MCF 10A (cell line): ENCODE measurements around the gene WDCP. TPM values are rescaled to one million over a fixed set of nuclear protein-coding genes. Genes with fewer than 3 reads are reported as not detected.

Experiments used
- BruUV-seq: library from RNA; stranded (reverse); fragments of 400-500 nt; replicated peaks from 2 replicates; lab custom pipeline; 2021; lab: Mats Ljungman, UMichigan
- CTCF ChIA-PET: fragments of 300-600 bp; sonication (Branson Sonifier 250); formaldehyde crosslinking; extraction: SDS; loops from one replicate; lab custom pipeline; 2021; ENCODE audit warnings: antibody characterized with exemption, inconsistent platforms; lab: Yijun Ruan, JAX
- POLR2A ChIA-PET: fragments of 300-600, 350-650 bp; sonication (Branson Sonifier 250); formaldehyde crosslinking; extraction: SDS; loops from one replicate; lab custom pipeline; 2020; ENCODE audit warnings: antibody characterized with exemption, inconsistent platforms; lab: Yijun Ruan, JAX
- DNase-seq: peaks from one replicate; pipeline ENCODE4 v3.0.0-alpha.2; 2018; ENCODE audit not compliant: unreplicated experiment
- H3K27ac Mint-ChIP-seq: one replicate; pipeline ENCODE4 v1.8.0; 2022; ENCODE audit warnings: mild to moderate bottlenecking, low read depth, mixed read lengths; ENCODE audit not compliant: unreplicated experiment
- H3K27me3 Mint-ChIP-seq: one replicate; pipeline ENCODE4 v1.8.0; 2022; ENCODE audit warnings: mixed read lengths; ENCODE audit not compliant: insufficient read depth, unreplicated experiment
- H3K36me3 Mint-ChIP-seq: one replicate; pipeline ENCODE4 v1.8.0; 2022; ENCODE audit warnings: mild to moderate bottlenecking, moderate library complexity, mixed read lengths; ENCODE audit not compliant: insufficient read depth, unreplicated experiment
- H3K4me1 Mint-ChIP-seq: one replicate; pipeline ENCODE4 v1.8.0; 2022; ENCODE audit warnings: mixed read lengths; ENCODE audit not compliant: insufficient read depth, unreplicated experiment
- H3K4me3 Mint-ChIP-seq: one replicate; pipeline ENCODE4 v1.8.0; 2022; ENCODE audit warnings: mild to moderate bottlenecking, moderate library complexity, mixed read lengths; ENCODE audit not compliant: unreplicated experiment
- H3K9me3 Mint-ChIP-seq: one replicate; pipeline ENCODE4 v1.8.0; 2022; ENCODE audit warnings: mixed read lengths; ENCODE audit not compliant: unreplicated experiment
- CTCF ChIP-seq: fragments of 200-600 bp; IDR thresholded peaks from one replicate; pipeline ENCODE4 v1.8.0; 2022; ENCODE audit warnings: antibody characterized with exemption, mild to moderate bottlenecking; ENCODE audit not compliant: unreplicated experiment
- intact Hi-C: fragments of 100-400 bp; cut with micrococcal nuclease; formaldehyde crosslinking; loops from 2 replicates; pipeline ENCODE4 v1.14.1; 2022
- total RNA-seq: library from RNA; stranded (reverse); gene quantifications from 2 replicates; pipeline ENCODE4 v1.2.3, GENCODE V29; 2022

Gene WDCP
- total RNA-seq, 1 experiment from 2014 or later: 11.2 TPM

- no TSS peak for BruUV-seq
- intact Hi-C loops: no loop called here
- H3K36me3 Mint-ChIP-seq: peaks cover 7% of the 10 kb centered on the region
These were observed 39.8 kb upstream of the WDCP start for GRCh38 chr2:24087032-24087431.

GRCh38 chr2:24086241-24086640 lies 39.0 kb upstream of the WDCP start:
- no peak for TF ChIP-seq CTCF
- no peak overlapping the region for H3K27ac Mint-ChIP-seq
- no peak overlapping the region for H3K4me3 Mint-ChIP-seq
- no peaks in the 10 kb centered on the region for H3K27me3 Mint-ChIP-seq
- ChIA-PET CTCF (interaction anchor here (0.6 kb wide), 2 partner anchors 259 to 780 kb away, joined by 3 read pairs; no protein-coding TSS in a partner anchor), POLR2A (interaction anchor here (4.2 kb wide), 1 partner anchor 160 kb away, joined by 108 read pairs; the partner anchor contains the start of gene ATAD2B)
- H3K36me3 Mint-ChIP-seq: peaks cover 15% of the 10 kb centered on the region
- intact Hi-C loops: no loop called here
- BruUV-seq: no TSS peak
- no peaks in the 10 kb centered on the region for H3K9me3 Mint-ChIP-seq
- no peak for DNase-seq
- peaks cover 26% of the 10 kb centered on the region for H3K4me1 Mint-ChIP-seq

More at GRCh38 chr2:24087032-24087431, 39.8 kb upstream of the WDCP start:
- POLR2A ChIA-PET: no interaction called here
- CTCF ChIA-PET: interaction anchor here (0.6 kb wide), 2 partner anchors 260 to 779 kb away, joined by 3 read pairs; no protein-coding TSS in a partner anchor
- Mint-ChIP-seq H3K9me3 (no peaks in the 10 kb centered on the region), H3K4me1 (peaks cover 18% of the 10 kb centered on the region), H3K27me3 (no peaks in the 10 kb centered on the region), H3K27ac (no peak overlapping the region), H3K4me3 (no peak overlapping the region)
- TF ChIP-seq CTCF: no peak
- DNase-seq: no peak

GRCh38 chr2:24085200-24085489 lies 38.0 kb upstream of the WDCP start:
- no peak for DNase-seq
- Mint-ChIP-seq H3K9me3 (no peaks in the 10 kb centered on the region), H3K27ac (peak overlapping the region; percentile 92), H3K4me1 (peaks cover 28% of the 10 kb centered on the region), H3K27me3 (no peaks in the 10 kb centered on the region), H3K36me3 (peaks cover 26% of the 10 kb centered on the region), H3K4me3 (peak overlapping the region; percentile 75)
- CTCF ChIA-PET: interaction anchor here (0.6 to 4.8 kb wide), 25 partner anchors 9 to 944 kb away, joined by 3 to 41 read pairs (median 5); partner anchors contain the start of genes ATAD2B, FAM228B, SF3B6 and UBXN2A
- intact Hi-C loops: no loop called here
- TSS peak; percentile 9 for BruUV-seq
- POLR2A ChIA-PET: interaction anchor here (0.6 to 4.2 kb wide), 15 partner anchors 9 to 710 kb away, joined by 3 to 108 read pairs (median 6); partner anchors contain the start of genes ATAD2B, FAM228B, ITSN2 and PFN4
- TF ChIP-seq CTCF: no peak

GRCh38 chr2:24084386-24085199 lies 37.4 kb upstream of the WDCP start, which contains the start of gene TP53I3:
TSS of gene TP53I3 (minus strand) at chr2:24084834. CDS start at chr2:24084326, 508 bp downstream.
- peak; percentile 85 for DNase-seq
- intact Hi-C loops: loop anchor here (1.0 to 5.0 kb wide), 8 partner anchors 39 to 298 kb away; partner anchors contain the start of genes ATAD2B, FAM228B, PFN4 and UBXN2A
- H3K9me3 Mint-ChIP-seq: no peaks in the 10 kb centered on the region
- H3K27me3 Mint-ChIP-seq: no peaks in the 10 kb centered on the region
- peak; percentile 94 for TF ChIP-seq CTCF
- ChIA-PET CTCF (interaction anchor here (0.6 to 4.8 kb wide), 38 partner anchors 8 to 944 kb away, joined by 3 to 41 read pairs (median 4); partner anchors contain the start of genes ATAD2B, FAM228B, SF3B6 and UBXN2A), POLR2A (interaction anchor here (0.6 to 4.2 kb wide), 39 partner anchors 9 to 889 kb away, joined by 3 to 108 read pairs (median 5); partner anchors contain the start of genes ATAD2B, FAM228B, FKBP1B and ITSN2)
- H3K36me3 Mint-ChIP-seq: peaks cover 29% of the 10 kb centered on the region
- peaks cover 28% of the 10 kb centered on the region for H3K4me1 Mint-ChIP-seq
- no TSS peak for BruUV-seq
- peak within 1 kb of the TSS; percentile 75 for H3K4me3 Mint-ChIP-seq
- H3K27ac Mint-ChIP-seq: peak within 1 kb of the TSS; percentile 92
